Activated naive CD4-positive, alpha-beta T cell treated with anti-CD3 and anti-CD28 coated beads, Interleukin-2, amount 50 U/mL, for 24 hours (primary cell): ENCODE data around the gene SLC49A3.
A peak's percentile ranks its signal among the peaks of the same experiment; 100 is the strongest.

Source experiments
- H3K27ac Mint-ChIP-seq: one replicate; pipeline ENCODE4 v1.8.0; 2021; ENCODE audit warnings: mild to moderate bottlenecking, mixed read lengths
- H3K27me3 Mint-ChIP-seq: one replicate; pipeline ENCODE4 v1.8.0; 2021; ENCODE audit warnings: mixed read lengths
- H3K36me3 Mint-ChIP-seq: one replicate; pipeline ENCODE4 v1.8.0; 2021; ENCODE audit warnings: mixed read lengths
- H3K4me1 Mint-ChIP-seq: one replicate; pipeline ENCODE4 v1.8.0; 2021; ENCODE audit warnings: mixed read lengths
- H3K4me3 Mint-ChIP-seq: one replicate; pipeline ENCODE4 v1.8.0; 2021; ENCODE audit warnings: mild to moderate bottlenecking, mixed read lengths
- H3K9me3 Mint-ChIP-seq: one replicate; pipeline ENCODE4 v1.8.0; 2021; ENCODE audit warnings: mixed read lengths

SLC49A3 gene

DNA sequence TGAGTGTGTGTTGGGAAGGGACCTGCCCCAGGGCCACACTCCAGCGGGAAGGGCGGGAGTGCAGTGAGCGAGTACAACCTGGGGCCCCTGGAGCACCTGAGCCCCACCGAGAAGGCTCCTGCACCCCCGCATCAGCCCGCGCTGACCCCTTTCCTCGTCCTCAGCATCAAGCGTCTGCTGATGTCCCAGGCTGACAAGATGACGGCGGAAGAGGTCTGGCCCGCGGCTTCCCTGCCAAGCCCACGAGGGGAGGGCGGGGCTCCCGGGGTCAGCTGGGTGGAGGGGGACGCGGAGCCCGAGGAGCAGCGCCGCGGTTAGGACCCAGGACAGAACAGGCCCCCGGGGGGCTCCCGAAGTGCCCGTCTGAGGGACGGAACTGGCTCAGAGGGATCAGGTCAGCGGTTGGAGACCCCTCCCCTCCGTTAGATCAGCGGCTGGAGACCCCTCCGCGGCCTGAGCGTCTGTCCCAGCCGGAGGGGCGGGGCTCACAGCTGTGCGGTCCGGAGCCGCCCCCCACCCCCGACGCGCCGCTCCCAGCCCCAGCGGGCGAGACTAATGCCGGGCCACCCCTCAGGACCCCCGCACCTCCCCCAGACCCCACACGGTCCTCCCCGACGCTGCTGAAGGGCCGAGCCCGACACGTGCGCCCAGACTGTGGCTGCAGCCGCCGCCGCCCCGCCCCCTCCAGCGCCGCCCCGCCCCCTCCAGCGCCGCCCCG lies 7.9 kb downstream of the SLC49A3 start:
- Mint-ChIP-seq H3K27me3 (no peaks in the 10 kb centered on the region), H3K9me3 (no peaks in the 10 kb centered on the region), H3K36me3 (no peaks in the 10 kb centered on the region), H3K4me1 (peaks cover 4% of the 10 kb centered on the region), H3K27ac (no peak overlapping the region), H3K4me3 (peak overlapping the region; percentile 39)

- peak overlapping the region; percentile 55 for H3K4me3 Mint-ChIP-seq
- no peaks in the 10 kb centered on the region for H3K36me3 Mint-ChIP-seq
- H3K4me1 Mint-ChIP-seq = peaks cover 4% of the 10 kb centered on the region
- no peaks in the 10 kb centered on the region for H3K27me3 Mint-ChIP-seq
- H3K27ac Mint-ChIP-seq = no peak overlapping the region
- H3K9me3 Mint-ChIP-seq = no peaks in the 10 kb centered on the region
Observed at GRCh38 chr4:680551-680927, 8.4 kb downstream of the SLC49A3 start.

GRCh38 chr4:680091-680490 lies 8.9 kb downstream of the SLC49A3 start:
- Mint-ChIP-seq H3K4me1 (peaks cover 4% of the 10 kb centered on the region), H3K4me3 (peak overlapping the region; percentile 55), H3K27me3 (no peaks in the 10 kb centered on the region), H3K27ac (no peak overlapping the region), H3K36me3 (no peaks in the 10 kb centered on the region), H3K9me3 (no peaks in the 10 kb centered on the region)

GRCh38 chr4:679629-680028 lies 9.3 kb downstream of the SLC49A3 start:
- Mint-ChIP-seq H3K9me3 (no peaks in the 10 kb centered on the region), H3K27me3 (no peaks in the 10 kb centered on the region), H3K27ac (no peak overlapping the region), H3K4me1 (peaks cover 4% of the 10 kb centered on the region), H3K4me3 (no peak overlapping the region), H3K36me3 (no peaks in the 10 kb centered on the region)

DNA sequence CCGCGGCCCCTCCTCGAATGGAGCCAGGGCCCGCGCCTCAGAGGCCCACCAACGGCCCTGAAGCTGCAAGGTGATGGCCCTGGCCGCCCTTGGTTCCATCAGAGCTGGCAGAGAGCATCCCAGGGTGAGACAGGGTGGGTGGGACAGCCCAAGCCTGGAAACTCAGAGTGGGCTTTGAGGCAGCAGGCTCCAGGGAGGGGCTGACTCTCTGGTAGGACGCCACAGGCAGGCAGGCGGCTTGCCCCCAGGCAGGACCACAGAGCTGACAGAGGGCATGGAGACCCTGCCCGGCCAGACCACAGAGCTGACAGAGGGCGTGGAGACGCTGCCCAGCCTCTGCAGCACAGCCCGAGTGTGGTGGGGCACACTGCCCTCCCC lies 9.9 kb downstream of the SLC49A3 start:
- H3K4me1 Mint-ChIP-seq = peaks cover 4% of the 10 kb centered on the region
- H3K4me3 Mint-ChIP-seq = no peak overlapping the region
- H3K36me3 Mint-ChIP-seq = no peaks in the 10 kb centered on the region
- no peak overlapping the region for H3K27ac Mint-ChIP-seq
- H3K9me3 Mint-ChIP-seq = no peaks in the 10 kb centered on the region
- no peaks in the 10 kb centered on the region for H3K27me3 Mint-ChIP-seq

DNA sequence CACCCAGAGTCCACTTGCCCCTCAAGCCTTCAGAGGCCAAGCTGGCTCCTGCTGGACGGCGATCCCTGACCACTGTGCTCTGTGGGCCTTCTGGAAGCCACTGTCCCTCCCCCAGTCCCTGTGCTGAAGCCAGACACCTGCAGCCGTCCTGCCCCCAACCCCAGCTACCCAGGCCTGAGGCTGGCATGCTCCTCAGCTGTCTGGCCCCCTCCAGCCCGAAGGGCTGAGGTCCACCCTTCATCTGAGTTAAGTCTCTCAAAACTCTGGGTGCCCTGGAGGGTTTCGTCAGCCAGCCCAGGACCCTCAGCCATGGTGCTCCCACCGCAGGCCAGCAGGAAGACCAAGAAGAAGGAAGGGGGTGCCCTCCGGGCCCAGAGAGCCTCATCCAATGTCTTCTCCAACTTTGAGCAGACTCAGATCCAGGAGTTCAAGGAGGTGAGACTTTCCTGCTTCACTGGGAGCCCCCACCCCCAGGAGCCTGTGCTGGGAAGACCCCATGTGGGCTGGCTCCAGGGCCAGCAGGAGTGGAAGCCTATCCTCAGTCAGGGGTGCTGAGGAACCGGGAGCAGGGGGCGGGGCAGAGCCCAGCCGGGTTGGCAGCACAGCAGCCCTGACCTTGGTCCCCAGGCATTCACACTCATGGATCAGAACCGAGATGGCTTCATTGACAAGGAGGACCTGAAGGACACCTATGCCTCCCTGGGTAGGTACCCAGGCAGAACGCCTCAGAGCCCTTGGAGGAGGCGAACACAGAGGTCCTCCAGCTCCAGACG lies 10.4 kb downstream of the SLC49A3 start:
- Mint-ChIP-seq H3K4me3 (no peak overlapping the region), H3K4me1 (peaks cover 4% of the 10 kb centered on the region), H3K9me3 (no peaks in the 10 kb centered on the region), H3K27ac (no peak overlapping the region), H3K27me3 (no peaks in the 10 kb centered on the region), H3K36me3 (no peaks in the 10 kb centered on the region)

DNA sequence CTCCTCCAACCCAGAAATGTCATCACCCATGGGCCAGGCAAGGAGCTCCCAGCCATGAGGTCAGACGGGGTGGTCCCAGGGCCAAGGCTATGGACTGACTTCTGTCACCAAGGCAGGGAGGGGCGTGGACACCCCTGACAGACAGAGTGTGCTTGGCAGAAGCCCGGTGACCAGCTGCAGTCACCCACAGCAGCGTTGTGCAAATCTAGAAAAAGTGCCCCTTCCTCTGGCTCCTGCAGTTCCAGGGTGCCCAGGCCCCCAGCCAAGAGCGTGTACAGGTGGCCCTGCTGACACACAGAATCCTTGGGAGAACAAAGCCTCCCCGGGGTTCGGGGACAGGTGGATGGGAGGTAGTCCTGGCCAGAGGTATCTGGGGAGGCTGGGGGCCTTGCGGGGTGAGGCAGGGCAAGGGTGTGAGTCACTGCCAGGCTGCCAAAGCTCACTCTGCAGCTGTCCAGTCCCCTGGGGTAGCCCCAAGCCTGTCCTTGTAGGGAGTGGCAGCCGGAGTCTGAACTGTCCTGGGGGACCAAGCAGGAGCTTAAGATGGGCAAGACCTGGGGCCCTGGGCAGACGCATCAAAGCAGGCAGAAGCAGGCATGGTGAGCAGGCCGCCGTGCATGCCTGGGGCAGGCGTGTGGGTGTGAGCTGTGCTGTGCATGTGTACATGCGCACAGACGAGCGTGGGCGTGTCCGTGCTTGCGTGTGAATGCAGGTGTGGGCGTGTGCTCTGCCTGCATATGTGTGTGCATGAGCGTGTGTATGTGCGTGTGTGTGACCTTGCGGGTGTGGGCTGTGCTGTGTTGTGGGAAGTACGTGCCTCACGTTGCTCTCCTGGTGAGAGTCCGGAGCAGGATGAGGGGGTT lies 11.3 kb downstream of the SLC49A3 start:
- no peaks in the 10 kb centered on the region for H3K27me3 Mint-ChIP-seq
- H3K4me3 Mint-ChIP-seq = no peak overlapping the region
- H3K36me3 Mint-ChIP-seq = peaks cover 4% of the 10 kb centered on the region
- peak overlapping the region; percentile 68 for H3K27ac Mint-ChIP-seq
- peaks cover 9% of the 10 kb centered on the region for H3K4me1 Mint-ChIP-seq
- H3K9me3 Mint-ChIP-seq = no peaks in the 10 kb centered on the region

DNA sequence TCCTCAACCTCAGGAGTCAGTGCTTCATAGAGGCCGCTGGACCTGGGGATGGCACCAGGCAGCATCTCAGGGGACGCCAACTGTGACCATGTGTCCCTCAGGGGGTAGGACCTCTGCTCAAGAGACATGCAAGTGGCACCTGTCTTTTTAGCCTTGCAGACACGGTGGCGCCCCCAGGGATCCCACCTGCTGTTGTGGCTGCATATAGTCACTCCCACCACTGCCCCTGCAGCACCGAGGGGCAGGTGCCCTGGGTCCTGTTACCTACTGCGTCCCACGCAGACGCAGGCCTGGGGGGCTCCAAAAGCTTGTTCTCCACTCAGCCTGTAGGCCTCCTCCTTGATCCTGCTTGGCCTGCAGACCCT lies 12.1 kb downstream of the SLC49A3 start:
- Mint-ChIP-seq H3K36me3 (peaks cover 4% of the 10 kb centered on the region), H3K27ac (no peak overlapping the region), H3K4me3 (peak overlapping the region; percentile 47), H3K27me3 (no peaks in the 10 kb centered on the region), H3K4me1 (peaks cover 9% of the 10 kb centered on the region), H3K9me3 (no peaks in the 10 kb centered on the region)

DNA sequence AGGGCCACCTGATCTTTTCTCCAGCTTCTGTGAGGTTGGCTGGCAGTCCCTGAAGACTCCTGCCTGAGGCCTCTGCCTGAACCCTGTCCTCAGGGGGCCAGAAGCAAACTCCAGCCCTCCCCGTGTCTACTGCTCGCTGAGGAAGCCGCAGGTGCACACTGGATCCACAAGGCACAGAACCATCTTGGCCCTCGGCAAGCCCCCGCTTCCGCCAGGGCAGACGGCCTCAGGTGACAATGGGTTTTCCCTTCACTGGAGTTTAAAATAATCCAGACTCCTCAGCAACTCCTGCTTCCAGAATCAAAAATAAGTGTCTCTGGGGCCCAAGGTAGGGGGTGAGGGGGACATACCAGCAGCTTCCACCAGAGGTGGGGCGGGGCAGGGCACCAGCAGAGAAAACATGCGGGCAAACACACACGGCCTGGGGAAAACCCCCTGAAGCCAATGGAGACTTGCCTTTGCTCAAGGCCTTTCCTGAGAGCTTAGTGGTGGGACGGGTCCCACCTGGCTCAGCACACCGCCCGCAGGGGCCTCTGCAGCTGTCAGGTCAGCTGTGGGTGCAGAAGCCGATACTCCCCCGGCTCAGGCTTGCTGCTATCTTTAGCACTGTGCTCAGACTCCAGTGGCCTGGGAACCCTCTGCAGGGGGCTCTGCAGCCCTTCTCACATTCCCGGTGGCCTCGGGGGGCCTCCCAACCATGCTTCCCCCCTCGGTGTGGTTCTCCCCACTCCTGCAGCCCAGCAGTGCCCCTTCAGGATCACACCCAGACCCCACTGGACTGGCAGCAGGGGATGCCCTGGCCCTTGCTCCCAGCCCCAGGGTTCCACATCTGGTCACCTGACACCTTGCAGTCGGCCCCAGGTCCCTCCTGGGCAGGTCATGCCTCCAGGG lies 12.7 kb downstream of the SLC49A3 start:
- Mint-ChIP-seq H3K27ac (peak overlapping the region; percentile 17), H3K4me3 (peak overlapping the region; percentile 47), H3K9me3 (no peaks in the 10 kb centered on the region), H3K4me1 (peaks cover 9% of the 10 kb centered on the region), H3K27me3 (no peaks in the 10 kb centered on the region), H3K36me3 (peaks cover 4% of the 10 kb centered on the region)

DNA sequence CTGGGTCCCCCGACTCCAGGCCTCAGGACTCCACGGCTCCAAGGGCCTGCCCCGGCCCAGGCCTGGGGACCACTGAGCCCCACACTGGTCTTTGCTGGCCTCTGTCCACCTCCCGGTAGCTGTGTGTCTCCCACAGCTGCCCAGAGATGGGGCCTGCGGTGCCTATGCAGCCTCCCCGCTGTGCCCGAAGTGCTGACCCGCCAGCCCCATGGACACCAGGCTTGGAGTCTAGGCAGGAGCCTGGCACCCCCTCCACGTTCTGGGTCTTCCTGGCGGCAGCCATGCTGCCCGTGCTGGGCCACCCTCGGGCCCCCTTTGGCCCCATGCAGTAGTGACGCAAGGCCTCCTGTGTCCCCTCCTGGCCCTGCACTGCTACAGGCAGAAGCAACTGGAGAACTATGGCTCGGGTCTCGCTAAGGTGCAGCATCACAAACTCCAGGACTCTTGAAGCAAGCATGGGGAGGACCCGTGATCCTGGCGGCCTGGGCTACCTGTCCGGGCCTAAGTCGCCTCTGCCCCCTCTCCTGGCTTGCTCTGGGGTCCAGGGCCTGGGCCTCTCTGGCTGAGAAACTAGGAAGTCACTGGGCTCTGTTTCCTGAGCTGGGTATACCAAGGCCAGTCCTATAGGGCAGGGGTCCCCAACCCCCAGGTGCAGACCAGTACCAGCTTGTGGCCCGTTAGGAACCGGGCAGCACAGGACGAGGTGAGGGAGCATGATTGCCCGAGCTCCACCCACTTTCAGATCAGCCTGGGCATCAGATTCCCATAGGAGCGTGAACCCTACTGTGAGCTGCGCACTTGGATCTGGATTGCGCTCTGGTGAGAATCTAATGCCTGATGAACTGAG lies 13.7 kb downstream of the SLC49A3 start:
- peak overlapping the region; percentile 88 for H3K4me3 Mint-ChIP-seq
- no peaks in the 10 kb centered on the region for H3K27me3 Mint-ChIP-seq
- H3K27ac Mint-ChIP-seq = peak overlapping the region; percentile 79
- no peaks in the 10 kb centered on the region for H3K9me3 Mint-ChIP-seq
- H3K4me1 Mint-ChIP-seq = peaks cover 5% of the 10 kb centered on the region
- peaks cover 4% of the 10 kb centered on the region for H3K36me3 Mint-ChIP-seq

DNA sequence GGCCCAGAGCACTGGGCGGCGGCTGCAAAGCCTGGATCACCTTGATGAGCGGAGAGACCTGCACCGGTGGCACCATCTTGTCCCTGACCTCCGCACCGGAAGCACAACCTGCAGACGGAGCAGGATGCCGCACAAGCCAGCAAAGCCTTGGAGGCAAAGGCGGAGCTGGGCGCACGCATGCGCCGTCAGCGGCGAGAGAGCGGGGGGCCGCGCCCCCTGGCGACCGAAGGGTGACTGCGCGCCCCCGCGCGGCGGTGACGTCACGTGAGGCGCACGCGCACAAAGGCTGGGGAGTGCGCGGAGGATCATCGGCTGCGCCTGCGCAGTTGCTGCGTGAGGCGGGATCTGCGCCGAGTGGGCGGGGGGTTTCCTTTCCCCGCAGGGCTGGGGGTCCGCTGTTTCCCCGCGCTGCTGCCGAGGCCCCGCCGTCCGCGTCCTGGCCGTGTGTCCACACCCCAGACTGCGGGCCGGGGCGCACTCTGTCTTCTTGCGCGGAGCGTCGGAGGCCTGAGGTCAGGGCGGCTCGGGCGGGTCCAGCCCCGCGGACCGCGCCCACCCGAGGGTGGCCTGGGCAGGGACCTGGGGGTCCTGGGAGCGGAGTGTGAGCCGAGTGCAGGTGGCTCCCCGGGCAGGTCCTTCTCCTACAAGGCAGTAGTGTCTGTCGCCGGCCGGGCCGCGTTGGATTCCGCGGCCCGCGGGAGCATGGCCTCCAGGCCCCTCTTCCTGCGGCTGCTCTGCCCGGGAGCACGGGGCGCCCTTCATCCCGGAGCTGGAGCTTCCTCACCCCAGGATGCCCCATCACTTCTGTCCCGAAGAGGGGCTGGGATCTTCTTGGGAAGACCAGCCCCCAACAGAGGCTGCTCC lies 14.5 kb downstream of the SLC49A3 start, which contains the start of the genes ATP5ME and MYL5:
ATP5ME (minus strand) TSS at position 105 of the 864 bp plus-strand sequence; CDS start at position 76, 29 bp downstream.
MYL5 (plus strand) TSS at position 371 of the 864 bp plus-strand sequence. CDS start 3,485 bp downstream, outside the sequence.
- H3K27me3 Mint-ChIP-seq = no peaks in the 10 kb centered on the region
- H3K4me3 Mint-ChIP-seq = peak within 1 kb of the TSS; percentile 88
- no peaks in the 10 kb centered on the region for H3K9me3 Mint-ChIP-seq
- H3K36me3 Mint-ChIP-seq = peaks cover 4% of the 10 kb centered on the region
- peaks cover 5% of the 10 kb centered on the region for H3K4me1 Mint-ChIP-seq
- H3K27ac Mint-ChIP-seq = peak within 1 kb of the TSS; percentile 92

DNA sequence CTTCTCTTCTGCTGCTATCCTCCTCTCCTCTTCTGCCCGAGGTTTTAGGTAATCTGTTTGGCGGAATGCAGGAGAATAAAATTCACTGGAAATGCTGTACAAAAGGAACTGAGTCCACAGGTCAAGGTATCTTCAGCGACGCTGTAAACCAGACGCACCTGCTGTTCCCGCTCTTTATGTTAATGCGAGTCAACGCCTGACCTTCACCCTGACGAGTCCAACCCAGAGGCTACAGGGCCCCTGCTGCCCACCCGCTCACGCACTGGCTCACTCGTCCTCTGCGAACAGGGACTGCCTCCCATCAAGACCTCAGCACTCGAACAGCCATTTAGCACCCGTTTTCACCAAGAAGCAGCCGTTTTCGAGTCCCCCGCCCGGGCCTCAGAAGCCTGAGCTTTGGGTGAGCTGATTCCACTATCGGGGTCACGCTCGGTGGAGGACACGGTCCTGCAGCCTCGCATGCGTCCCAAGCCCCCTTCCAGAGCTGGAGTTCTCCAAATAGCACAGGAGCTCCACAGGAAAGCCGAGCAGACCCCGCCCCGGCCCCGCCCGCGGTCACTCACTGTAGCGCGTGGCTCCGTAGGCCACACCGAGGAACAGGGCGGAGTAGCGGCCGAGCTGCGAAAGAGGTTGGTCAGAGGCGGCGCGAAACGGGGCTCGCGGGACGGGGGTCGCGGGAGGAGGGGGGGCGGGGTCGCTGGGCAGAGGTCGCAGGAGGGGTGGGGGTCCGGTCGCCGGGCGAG lies 15.4 kb downstream of the SLC49A3 start:
- H3K27me3 Mint-ChIP-seq = no peaks in the 10 kb centered on the region
- H3K9me3 Mint-ChIP-seq = no peaks in the 10 kb centered on the region
- peak overlapping the region; percentile 70 for H3K27ac Mint-ChIP-seq
- peaks cover 5% of the 10 kb centered on the region for H3K4me1 Mint-ChIP-seq
- peak overlapping the region; percentile 88 for H3K4me3 Mint-ChIP-seq
- peaks cover 4% of the 10 kb centered on the region for H3K36me3 Mint-ChIP-seq

DNA sequence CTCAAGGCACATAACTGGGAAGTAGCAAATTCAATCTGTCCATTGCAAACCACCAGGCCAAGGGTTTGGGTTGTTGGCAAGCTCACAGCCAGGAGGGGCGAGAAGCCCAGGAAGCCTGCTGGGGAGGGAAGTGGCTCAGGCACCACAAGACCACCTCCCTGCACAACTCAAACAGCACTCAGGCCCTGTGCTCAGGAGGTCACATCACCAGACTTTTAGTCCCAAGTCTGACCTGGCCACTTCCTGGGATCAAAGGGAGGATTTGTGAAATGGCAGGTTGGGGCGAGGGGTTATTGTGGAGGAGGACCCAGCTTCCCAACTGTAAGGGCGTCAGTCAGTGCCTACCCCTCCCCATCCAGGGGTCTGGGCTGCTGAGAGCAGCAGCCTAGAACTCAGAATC lies 17.2 kb downstream of the SLC49A3 start:
- H3K27ac Mint-ChIP-seq = no peak overlapping the region
- H3K27me3 Mint-ChIP-seq = no peaks in the 10 kb centered on the region
- H3K9me3 Mint-ChIP-seq = no peaks in the 10 kb centered on the region
- H3K4me1 Mint-ChIP-seq = peaks cover 5% of the 10 kb centered on the region
- H3K4me3 Mint-ChIP-seq = no peak overlapping the region
- H3K36me3 Mint-ChIP-seq = peaks cover 4% of the 10 kb centered on the region
